ENCODE data around the gene SMIM32. TPM values are rescaled to one million over a fixed set of nuclear protein-coding genes. Genes with fewer than 3 reads are reported as not detected.

SMIM32 gene
- total RNA-seq, 1 experiment from 2014 or later, result 0.37 TPM

DNA sequence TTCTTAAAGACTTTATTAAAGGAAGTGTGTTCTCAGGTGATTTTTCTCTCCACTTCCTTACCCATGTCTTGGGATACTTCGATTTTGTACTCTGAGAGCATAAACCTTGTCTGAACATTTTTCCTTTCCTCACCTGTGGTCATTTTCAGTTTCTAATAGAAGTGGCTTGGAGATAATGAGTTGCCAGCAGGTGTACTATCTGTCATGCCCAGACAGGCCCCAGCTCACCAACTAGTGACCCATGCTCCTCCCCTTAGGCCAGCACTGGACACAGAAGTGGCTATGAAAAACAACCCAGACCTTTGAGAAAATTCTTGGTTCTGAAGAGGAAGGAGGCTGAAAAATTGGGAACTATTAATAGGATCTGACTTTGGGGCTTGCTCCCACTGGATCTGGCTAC lies 49.2 kb upstream of the SMIM32 start:
- DNase-seq (ENCODE audit: low spot score) (no peak), ATAC-seq (no peak)
- no peak for TF ChIP-seq ZNF263 (CRISPR knock-in tag; IDR thresholded peaks at IDR 0.05; ENCODE audit: low read depth)
- TF ChIP-seq, protein P1, sequence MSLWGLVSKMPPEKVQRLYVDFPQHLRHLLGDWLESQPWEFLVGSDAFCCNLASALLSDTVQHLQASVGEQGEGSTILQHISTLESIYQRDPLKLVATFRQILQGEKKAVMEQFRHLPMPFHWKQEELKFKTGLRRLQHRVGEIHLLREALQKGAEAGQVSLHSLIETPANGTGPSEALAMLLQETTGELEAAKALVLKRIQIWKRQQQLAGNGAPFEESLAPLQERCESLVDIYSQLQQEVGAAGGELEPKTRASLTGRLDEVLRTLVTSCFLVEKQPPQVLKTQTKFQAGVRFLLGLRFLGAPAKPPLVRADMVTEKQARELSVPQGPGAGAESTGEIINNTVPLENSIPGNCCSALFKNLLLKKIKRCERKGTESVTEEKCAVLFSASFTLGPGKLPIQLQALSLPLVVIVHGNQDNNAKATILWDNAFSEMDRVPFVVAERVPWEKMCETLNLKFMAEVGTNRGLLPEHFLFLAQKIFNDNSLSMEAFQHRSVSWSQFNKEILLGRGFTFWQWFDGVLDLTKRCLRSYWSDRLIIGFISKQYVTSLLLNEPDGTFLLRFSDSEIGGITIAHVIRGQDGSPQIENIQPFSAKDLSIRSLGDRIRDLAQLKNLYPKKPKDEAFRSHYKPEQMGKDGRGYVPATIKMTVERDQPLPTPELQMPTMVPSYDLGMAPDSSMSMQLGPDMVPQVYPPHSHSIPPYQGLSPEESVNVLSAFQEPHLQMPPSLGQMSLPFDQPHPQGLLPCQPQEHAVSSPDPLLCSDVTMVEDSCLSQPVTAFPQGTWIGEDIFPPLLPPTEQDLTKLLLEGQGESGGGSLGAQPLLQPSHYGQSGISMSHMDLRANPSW (CRISPR knock-in tag; conservative IDR thresholded peaks at IDR 0.05; ENCODE audit: low read depth), result no peak
- TF ChIP-seq FOXP4 (CRISPR knock-in tag; IDR thresholded peaks at IDR 0.05), result no peak
- no peak for TF ChIP-seq FOXJ3 (CRISPR knock-in tag; IDR thresholded peaks at IDR 0.05; ENCODE audit: borderline replicate concordance)
- H3K9me3 Mint-ChIP-seq, result no peaks in the 10 kb centered on the region
- CTCF ChIA-PET, result no interaction called here
- H3K36me3 Mint-ChIP-seq, result no peaks in the 10 kb centered on the region
- POLR2A ChIA-PET, result no interaction called here
- H3K4me3 Mint-ChIP-seq, result no peak overlapping the region
- H3K4me1 Mint-ChIP-seq, result no peaks in the 10 kb centered on the region
- H3K27ac Mint-ChIP-seq, result no peak overlapping the region
- no peaks in the 10 kb centered on the region; the same call in 1 of the 2 replicates for H3K27me3 Mint-ChIP-seq (ENCODE audit: low read depth)

- Mint-ChIP-seq H3K9me3 (no peaks in the 10 kb centered on the region), H3K4me3 (no peak overlapping the region), H3K27me3 (ENCODE audit: low read depth) (no peaks in the 10 kb centered on the region; the same call in 1 of the 2 replicates), H3K27ac (no peak overlapping the region), H3K36me3 (no peaks in the 10 kb centered on the region), H3K4me1 (no peaks in the 10 kb centered on the region)
- ChIA-PET CTCF (interaction anchor here (0.6 to 2.1 kb wide), 2 partner anchors 9 to 124 kb away, joined by 3 to 7 read pairs; partner anchors contain the start of gene TRPC7), POLR2A (no interaction called here)
- no peak for ATAC-seq
- DNase-seq (ENCODE audit: low spot score), result no peak
- TF ChIP-seq ZNF416 (CRISPR knock-in tag; IDR thresholded peaks at IDR 0.05) (no peak), CREM (CRISPR knock-in tag; IDR thresholded peaks at IDR 0.05) (no peak), RELA (CRISPR knock-in tag; IDR thresholded peaks at IDR 0.05; ENCODE audit: borderline replicate concordance) (no peak), ETV6 (CRISPR knock-in tag; IDR thresholded peaks at IDR 0.05) (no peak), NR2C2 (CRISPR knock-in tag; IDR thresholded peaks at IDR 0.05) (no peak), ZNF317 (CRISPR knock-in tag; IDR thresholded peaks at IDR 0.05; ENCODE audit: borderline replicate concordance, low read depth) (no peak), ZNF671 (CRISPR knock-in tag; IDR thresholded peaks at IDR 0.05) (no peak), FOXP4 (CRISPR knock-in tag; IDR thresholded peaks at IDR 0.05) (no peak), ESRRA (CRISPR knock-in tag; IDR thresholded peaks at IDR 0.05; ENCODE audit: borderline replicate concordance) (no peak), ZNF121 (CRISPR knock-in tag; IDR thresholded peaks at IDR 0.05) (no peak), NR1H2 (CRISPR knock-in tag; IDR thresholded peaks at IDR 0.05) (no peak)
- TF ChIP-seq, protein P2, sequence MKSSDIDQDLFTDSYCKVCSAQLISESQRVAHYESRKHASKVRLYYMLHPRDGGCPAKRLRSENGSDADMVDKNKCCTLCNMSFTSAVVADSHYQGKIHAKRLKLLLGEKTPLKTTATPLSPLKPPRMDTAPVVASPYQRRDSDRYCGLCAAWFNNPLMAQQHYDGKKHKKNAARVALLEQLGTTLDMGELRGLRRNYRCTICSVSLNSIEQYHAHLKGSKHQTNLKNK (CRISPR knock-in tag; IDR thresholded peaks at IDR 0.05), result no peak
- TF ChIP-seq, protein P3, sequence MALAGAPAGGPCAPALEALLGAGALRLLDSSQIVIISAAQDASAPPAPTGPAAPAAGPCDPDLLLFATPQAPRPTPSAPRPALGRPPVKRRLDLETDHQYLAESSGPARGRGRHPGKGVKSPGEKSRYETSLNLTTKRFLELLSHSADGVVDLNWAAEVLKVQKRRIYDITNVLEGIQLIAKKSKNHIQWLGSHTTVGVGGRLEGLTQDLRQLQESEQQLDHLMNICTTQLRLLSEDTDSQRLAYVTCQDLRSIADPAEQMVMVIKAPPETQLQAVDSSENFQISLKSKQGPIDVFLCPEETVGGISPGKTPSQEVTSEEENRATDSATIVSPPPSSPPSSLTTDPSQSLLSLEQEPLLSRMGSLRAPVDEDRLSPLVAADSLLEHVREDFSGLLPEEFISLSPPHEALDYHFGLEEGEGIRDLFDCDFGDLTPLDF (CRISPR knock-in tag; IDR thresholded peaks at IDR 0.05), result no peak
- TF ChIP-seq, protein P4, sequence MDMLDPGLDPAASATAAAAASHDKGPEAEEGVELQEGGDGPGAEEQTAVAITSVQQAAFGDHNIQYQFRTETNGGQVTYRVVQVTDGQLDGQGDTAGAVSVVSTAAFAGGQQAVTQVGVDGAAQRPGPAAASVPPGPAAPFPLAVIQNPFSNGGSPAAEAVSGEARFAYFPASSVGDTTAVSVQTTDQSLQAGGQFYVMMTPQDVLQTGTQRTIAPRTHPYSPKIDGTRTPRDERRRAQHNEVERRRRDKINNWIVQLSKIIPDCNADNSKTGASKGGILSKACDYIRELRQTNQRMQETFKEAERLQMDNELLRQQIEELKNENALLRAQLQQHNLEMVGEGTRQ (CRISPR knock-in tag; IDR thresholded peaks at IDR 0.05), result no peak
- TF ChIP-seq, protein P5, sequence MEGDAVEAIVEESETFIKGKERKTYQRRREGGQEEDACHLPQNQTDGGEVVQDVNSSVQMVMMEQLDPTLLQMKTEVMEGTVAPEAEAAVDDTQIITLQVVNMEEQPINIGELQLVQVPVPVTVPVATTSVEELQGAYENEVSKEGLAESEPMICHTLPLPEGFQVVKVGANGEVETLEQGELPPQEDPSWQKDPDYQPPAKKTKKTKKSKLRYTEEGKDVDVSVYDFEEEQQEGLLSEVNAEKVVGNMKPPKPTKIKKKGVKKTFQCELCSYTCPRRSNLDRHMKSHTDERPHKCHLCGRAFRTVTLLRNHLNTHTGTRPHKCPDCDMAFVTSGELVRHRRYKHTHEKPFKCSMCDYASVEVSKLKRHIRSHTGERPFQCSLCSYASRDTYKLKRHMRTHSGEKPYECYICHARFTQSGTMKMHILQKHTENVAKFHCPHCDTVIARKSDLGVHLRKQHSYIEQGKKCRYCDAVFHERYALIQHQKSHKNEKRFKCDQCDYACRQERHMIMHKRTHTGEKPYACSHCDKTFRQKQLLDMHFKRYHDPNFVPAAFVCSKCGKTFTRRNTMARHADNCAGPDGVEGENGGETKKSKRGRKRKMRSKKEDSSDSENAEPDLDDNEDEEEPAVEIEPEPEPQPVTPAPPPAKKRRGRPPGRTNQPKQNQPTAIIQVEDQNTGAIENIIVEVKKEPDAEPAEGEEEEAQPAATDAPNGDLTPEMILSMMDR (IDR thresholded peaks at IDR 0.05), result no peak
These were observed 47.9 kb upstream of the SMIM32 start for GRCh38 chr5:136240894-136241293.
